Adrenal gland (tissue), 12 donors: ENCODE results near the gene TMEM151B. TPM values are rescaled to one million over a fixed set of nuclear protein-coding genes. Genes with fewer than 3 reads are reported as not detected.

Source experiments
- DNase-seq, 7 donors: peaks; one replicate each; pipeline ENCODE4 v3.0.0-alpha.2; 2019 to 2020
- H3K27ac ChIP-seq, 5 donors: fragments of 200-600 bp; sonication (generic) in 4 of 5; 1 replicate in 3 of 5; 2 replicates in 2 of 5; pipeline versions ENCODE4 v1.5.1 to v1.8.0; 2016 to 2020; ENCODE audit warnings: mild to moderate bottlenecking in 1 of 5
- H3K27me3 ChIP-seq: fragments of 200-600 bp; 2 replicates; pipeline ENCODE4 v1.8.0; 2021
- H3K36me3 ChIP-seq, 2 donors: fragments of 200-600 bp; replicated peaks in 1 of 2; 1 replicate in 1 of 2; 2 replicates in 1 of 2; pipeline versions ENCODE4 v1.5.1 to v1.8.0; 2018 to 2022
- H3K4me1 ChIP-seq, 2 donors: fragments of 200-600 bp; replicated peaks in 1 of 2; 1 replicate in 1 of 2; 2 replicates in 1 of 2; pipeline versions ENCODE4 v1.5.1 to v1.8.0; 2018 to 2021
- H3K4me3 ChIP-seq, 4 donors: fragments of 200-600 bp; sonication (generic) in 3 of 4; one replicate each; pipeline ENCODE4 v1.5.1; 2016 to 2018
- H3K9me3 ChIP-seq, 3 donors: fragments of 200-600 bp; sonication (generic) in 1 of 3; replicated peaks in 1 of 3; 1 replicate in 2 of 3; 2 replicates in 1 of 3; pipeline versions ENCODE4 v1.5.1 to v1.8.0; 2016 to 2021
- POLR2A ChIP-seq, 2 donors: fragments of 450-650 bp; IDR thresholded peaks; one replicate each; pipeline ENCODE4 v1.6.1; 2017; ENCODE audit warnings: antibody characterized with exemption in 2 of 2, mild to moderate bottlenecking in 2 of 2, moderate library complexity in 1 of 2
- WGBS, 4 donors: extraction: QIAGEN DNeasy Blood & Tissue Kit in 2 of 4; methylation state at CpG; one replicate each; pipeline versions ENCODE4 v1.1.5 to v1.1.7; 2013 to 2017; 5-methylcytosine and 5-hydroxymethylcytosine counted together
- intact Hi-C, 2 donors: fragments of 100-400 bp; cut with DNase I; formaldehyde crosslinking; loops; one replicate each; pipeline versions ENCODE4 v1.14.1 to v1.15.0; 2022 to 2023
- polyA plus RNA-seq, 3 donors: library from polyadenylated mRNA; stranded (reverse); fragments of 200-250 nt in 2 of 3; fragments of 350-450 nt in 1 of 3; fragmentation: Illumina TruSeq in 1 of 3; extraction: RNeasy Lipid Tissue Mini Kit (QIAGEN cat#74804) in 1 of 3; gene quantifications; one replicate each; pipeline ENCODE4 v1.2.3, GENCODE V29; 2013 to 2014
- total RNA-seq, 9 donors: library from RNA; depleted of rRNA in 4 of 9; stranded (reverse); fragments of >200 nt in 4 of 9; fragments of 120-200 nt in 1 of 9; fragmentation: NEBNext Ultra II Directional in 1 of 9; extraction: Animal tissue kit (Norgen Biotek cat#: 25700) in 1 of 9; gene quantifications; one replicate each; pipeline versions ENCODE4 v1.1.0 to v1.2.4, GENCODE V29; 2013 to 2023
- TF ChIP-seq, protein P1 (sequence below), 6 experiments: fragments of 450-650 bp in 4 of 6; fragments of 200-600 bp in 2 of 6; sonication (generic) in 1 of 6; IDR thresholded peaks; 1 replicate in 5 of 6; 2 replicates in 1 of 6; pipeline versions ENCODE4 v1.5.1 to v1.8.0; 2016 to 2021; ENCODE audit warnings: antibody characterized with exemption in 6 of 6, mild to moderate bottlenecking in 2 of 6, moderate library complexity in 1 of 6
- donor health status: healthy with polysubstance abuse.
- donor health status: Bipolar disorder and iron deficiency.
- donor health status: DM: yes; HTN: yes; CAD: no.
- donor health status: DM: no; HTN: no; CAD: no.
- donor health status: DM: no; HTN: no; CAD: no.
- donor health status: DM: yes; HTN: yes; CAD: no.

The TMEM151B gene
- total and polyA plus RNA-seq, 12 donors: 0.07 to 3.9 (median 0.79) TPM; not detected in 2

DNA sequence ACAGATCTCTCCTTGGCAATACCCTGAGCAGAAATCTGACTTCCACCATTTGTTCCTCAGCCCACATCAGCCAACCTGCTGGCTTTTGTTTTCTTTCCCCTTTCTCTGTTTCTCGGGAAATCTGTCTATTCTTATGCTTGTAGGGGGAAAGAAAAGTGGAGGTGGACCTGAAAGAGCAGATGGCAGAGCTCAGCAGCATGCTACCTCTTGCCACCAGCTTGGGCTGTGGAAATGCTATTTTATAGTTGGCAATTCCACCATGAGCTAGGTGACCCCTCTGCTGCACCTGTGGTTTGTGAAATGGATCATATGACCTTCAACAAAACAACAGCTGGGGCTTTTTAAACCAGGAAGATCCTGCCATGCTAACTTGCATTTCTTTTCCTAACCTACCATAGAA lies 65.4 kb downstream of the TMEM151B start:
- Histone ChIP-seq H3K4me1 (no peaks in the 10 kb centered on the region), H3K9me3 (no peaks in the 10 kb centered on the region), H3K4me3 (no peak overlapping the region), H3K27me3 (peaks cover 2% of the 10 kb centered on the region), H3K36me3 (no peaks in the 10 kb centered on the region), H3K27ac (no peak overlapping the region)
- intact Hi-C loops: loop anchor here (5.0 to 10.0 kb wide), 5 partner anchors 63 to 238 kb away; partner anchors contain the start of genes CAPN11 (in 1 of the 2) and TMEM151B (in 1 of the 2)
- no peak for DNase-seq
- TF ChIP-seq POLR2A (IDR thresholded peaks at IDR 0.05): no peak
- TF ChIP-seq, protein P1, sequence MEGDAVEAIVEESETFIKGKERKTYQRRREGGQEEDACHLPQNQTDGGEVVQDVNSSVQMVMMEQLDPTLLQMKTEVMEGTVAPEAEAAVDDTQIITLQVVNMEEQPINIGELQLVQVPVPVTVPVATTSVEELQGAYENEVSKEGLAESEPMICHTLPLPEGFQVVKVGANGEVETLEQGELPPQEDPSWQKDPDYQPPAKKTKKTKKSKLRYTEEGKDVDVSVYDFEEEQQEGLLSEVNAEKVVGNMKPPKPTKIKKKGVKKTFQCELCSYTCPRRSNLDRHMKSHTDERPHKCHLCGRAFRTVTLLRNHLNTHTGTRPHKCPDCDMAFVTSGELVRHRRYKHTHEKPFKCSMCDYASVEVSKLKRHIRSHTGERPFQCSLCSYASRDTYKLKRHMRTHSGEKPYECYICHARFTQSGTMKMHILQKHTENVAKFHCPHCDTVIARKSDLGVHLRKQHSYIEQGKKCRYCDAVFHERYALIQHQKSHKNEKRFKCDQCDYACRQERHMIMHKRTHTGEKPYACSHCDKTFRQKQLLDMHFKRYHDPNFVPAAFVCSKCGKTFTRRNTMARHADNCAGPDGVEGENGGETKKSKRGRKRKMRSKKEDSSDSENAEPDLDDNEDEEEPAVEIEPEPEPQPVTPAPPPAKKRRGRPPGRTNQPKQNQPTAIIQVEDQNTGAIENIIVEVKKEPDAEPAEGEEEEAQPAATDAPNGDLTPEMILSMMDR (IDR thresholded peaks at IDR 0.05): no peak
- 46 to 56% (median 53%) methylated on average over 1 of the region's 1 CpG for WGBS, 4 donors

DNA sequence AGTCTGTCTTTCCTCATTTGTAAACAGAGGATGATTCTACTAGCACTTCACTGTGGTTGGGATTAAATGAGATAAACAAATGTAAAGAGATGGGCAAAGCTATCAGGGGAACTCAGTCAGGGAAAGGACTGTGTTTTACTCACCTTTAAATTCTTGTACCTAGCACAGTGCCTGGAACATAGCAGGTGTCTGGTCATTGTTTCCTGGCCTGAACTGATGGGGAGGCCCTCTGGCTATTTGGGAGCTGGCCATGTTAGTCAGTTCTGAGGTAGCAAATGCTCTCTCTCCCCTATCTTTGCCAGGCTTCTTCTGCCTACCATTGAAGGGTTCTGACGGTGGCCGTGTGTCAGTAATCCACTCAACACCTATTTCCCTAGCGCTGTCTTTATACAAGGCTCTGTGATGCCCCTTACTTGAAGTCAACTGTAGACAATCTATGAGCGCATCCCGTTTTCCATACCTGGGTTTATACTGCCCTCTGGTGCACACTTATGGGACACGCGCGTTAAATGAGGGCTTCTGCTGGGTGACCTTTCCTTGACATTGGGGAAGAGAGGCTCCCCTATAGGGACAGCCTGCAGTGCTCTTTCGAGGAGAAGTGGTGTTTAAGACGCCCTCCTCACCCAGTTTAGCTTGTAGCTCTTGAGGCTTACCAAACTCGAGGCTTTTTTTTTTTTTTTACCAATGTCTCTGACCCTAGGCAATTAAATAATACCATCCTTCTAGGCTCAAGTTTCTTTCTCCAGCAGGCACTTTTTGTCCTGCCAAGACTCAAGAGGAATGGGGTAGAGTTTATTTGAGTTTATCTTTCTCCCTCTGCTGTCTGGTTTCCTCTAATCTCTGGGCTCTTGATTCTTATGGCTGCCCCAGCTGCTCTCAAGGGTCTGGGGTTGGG lies 68.2 kb downstream of the TMEM151B start:
- Histone ChIP-seq H3K4me1 (no peaks in the 10 kb centered on the region), H3K27me3 (peaks cover 7% of the 10 kb centered on the region), H3K36me3 (no peaks in the 10 kb centered on the region), H3K9me3 (no peaks in the 10 kb centered on the region), H3K4me3 (no peak overlapping the region), H3K27ac (no peak overlapping the region)
- WGBS, 4 donors: 1 to 4% (median 1%) methylated on average over 11 of the region's 11 CpGs
- TF ChIP-seq, protein P1 (IDR thresholded peaks at IDR 0.05): peak; percentile 58 to 87 (median 79)
- no peak for TF ChIP-seq POLR2A (IDR thresholded peaks at IDR 0.05)
- peak; percentile 58 to 88 (median 67) for DNase-seq
- intact Hi-C loops: loop anchor here (2.0 to 10.0 kb wide), 6 partner anchors 66 to 241 kb away; partner anchors contain the start of genes CAPN11 (in 1 of the 2) and TMEM151B (in 1 of the 2)

DNA sequence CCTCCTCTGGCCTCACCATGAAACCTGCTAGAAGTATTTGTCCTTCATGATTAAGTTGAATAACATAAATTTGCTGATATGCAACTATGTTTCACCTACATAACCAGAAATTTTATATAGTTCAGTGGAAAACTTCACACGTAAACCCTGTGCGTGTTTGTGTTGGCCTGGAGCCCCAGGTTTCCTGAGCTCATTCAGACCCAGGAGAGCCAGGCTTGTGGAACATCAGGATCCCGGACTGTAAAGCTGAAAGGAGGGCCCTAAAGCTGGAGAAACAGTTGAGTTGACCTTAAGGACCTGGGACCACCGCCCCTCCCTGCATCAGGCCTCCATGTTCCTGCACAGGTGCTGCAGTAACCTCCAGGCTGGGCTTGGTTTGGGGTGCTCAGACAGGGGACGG lies 69.1 kb downstream of the TMEM151B start:
- H3K4me1 ChIP-seq: no peaks in the 10 kb centered on the region
- no peak overlapping the region for H3K27ac ChIP-seq
- no peaks in the 10 kb centered on the region for H3K36me3 ChIP-seq
- H3K27me3 ChIP-seq: peaks cover 10% of the 10 kb centered on the region
- no peak for DNase-seq
- WGBS, 4 donors: 77 to 81% (median 80%) methylated on average over 4 to 5 of the region's 5 CpGs
- TF ChIP-seq, protein P1 (IDR thresholded peaks at IDR 0.05): no peak
- TF ChIP-seq POLR2A (IDR thresholded peaks at IDR 0.05): no peak
- no peaks in the 10 kb centered on the region for H3K9me3 ChIP-seq
- intact Hi-C loops: loop anchor here (2.0 to 10.0 kb wide), 6 partner anchors 67 to 242 kb away; partner anchors contain the start of genes CAPN11 (in 1 of the 2) and TMEM151B (in 1 of the 2)
- H3K4me3 ChIP-seq: no peak overlapping the region
